Keratinocyte (primary cell): ENCODE data around the gene TSLP. TPM values are rescaled to one million over a fixed set of nuclear protein-coding genes. Genes with fewer than 3 reads are reported as not detected.

Experiments
- DNase-seq: peaks from one replicate; pipeline ENCODE4 v3.0.0-alpha.2; 2011; ENCODE audit warnings: low read depth, missing footprints, low spot score
- FAIRE-seq: peaks from 2 replicates; lab custom pipeline; 2011; peaks lifted over from hg19 to GRCh38; lab: Jason Lieb, UNC
- H2AFZ ChIP-seq: 2 replicates; pipeline ENCODE4 v1.6.0; 2012; ENCODE audit warnings: low read length, control low read depth, inconsistent platforms; ENCODE audit not compliant: control insufficient read depth
- H3K27ac ChIP-seq: 2 replicates; pipeline ENCODE4 v1.5.1; 2011; ENCODE audit warnings: low read length; ENCODE audit not compliant: control insufficient read depth, insufficient read depth
- H3K27me3 ChIP-seq: 3 replicates; pipeline ENCODE4 v1.6.0; 2011; ENCODE audit warnings: low read length; ENCODE audit not compliant: control insufficient read depth, insufficient read depth; ENCODE audit errors: extremely low read depth
- H3K36me3 ChIP-seq, 2 experiments: 2 replicates in 1 of 2; 3 replicates in 1 of 2; pipeline ENCODE4 v1.5.1; 2011; ENCODE audit warnings: low read length in 2 of 2, mild to moderate bottlenecking in 1 of 2; ENCODE audit not compliant: control insufficient read depth in 2 of 2, insufficient read depth in 2 of 2; ENCODE audit errors: extremely low read depth in 1 of 2
- H3K4me1 ChIP-seq: 3 replicates; pipeline ENCODE4 v1.5.1; 2011; ENCODE audit warnings: low read length; ENCODE audit not compliant: control insufficient read depth, insufficient read depth; ENCODE audit errors: extremely low read depth
- H3K4me2 ChIP-seq: 3 replicates; pipeline ENCODE4 v1.6.0; 2011; ENCODE audit warnings: low read depth, low read length; ENCODE audit not compliant: control insufficient read depth, insufficient read depth; ENCODE audit errors: extremely low read depth
- H3K4me3 ChIP-seq, 3 experiments: fragments of 200-600 bp in 1 of 3; sonication (generic) in 1 of 3; 2 replicates in 2 of 3; 3 replicates in 1 of 3; pipeline ENCODE4 v1.5.1; 2011 to 2016; ENCODE audit warnings: low read length in 3 of 3, mild to moderate bottlenecking in 3 of 3, control low read depth in 2 of 3, inconsistent platforms in 1 of 3, low read depth in 1 of 3, mixed read lengths in 1 of 3, mixed run types in 1 of 3, moderate library complexity in 1 of 3; ENCODE audit not compliant: control insufficient read depth in 2 of 3, insufficient read depth in 2 of 3; ENCODE audit errors: extremely low read depth in 1 of 3
- H3K79me2 ChIP-seq: 2 replicates; pipeline ENCODE4 v1.6.0; 2012; ENCODE audit warnings: low read length; ENCODE audit not compliant: control insufficient read depth, insufficient read depth
- H3K9ac ChIP-seq: 3 replicates; pipeline ENCODE4 v1.6.0; 2011; ENCODE audit warnings: low read length; ENCODE audit not compliant: control insufficient read depth, insufficient read depth; ENCODE audit errors: extremely low read depth
- H3K9me1 ChIP-seq: 3 replicates; pipeline ENCODE4 v1.6.0; 2011; ENCODE audit warnings: low read length; ENCODE audit not compliant: control insufficient read depth, insufficient read depth; ENCODE audit errors: extremely low read depth
- H3K9me3 ChIP-seq: 2 replicates; pipeline ENCODE4 v1.5.1; 2012; ENCODE audit warnings: low read depth, low read length; ENCODE audit not compliant: control insufficient read depth
- H4K20me1 ChIP-seq: 3 replicates; pipeline ENCODE4 v1.6.0; 2011; ENCODE audit warnings: low read length; ENCODE audit not compliant: control insufficient read depth, insufficient read depth; ENCODE audit errors: extremely low read depth
- CTCF ChIP-seq, 3 experiments: IDR thresholded peaks in 1 of 3; conservative IDR thresholded peaks in 1 of 3; optimal IDR thresholded peaks in 1 of 3; 2 replicates in 2 of 3; 3 replicates in 1 of 3; pipeline versions ENCODE3 to v1.5.1; 2011; ENCODE audit warnings: low read length in 3 of 3, mild to moderate bottlenecking in 3 of 3, moderate library complexity in 2 of 3, control low read depth in 1 of 3, inconsistent platforms in 1 of 3; ENCODE audit not compliant: insufficient read depth in 2 of 3; ENCODE audit errors: extremely low read depth in 1 of 3
- EZH2 ChIP-seq: IDR thresholded peaks from one replicate; pipeline ENCODE4 v1.6.1; 2012; ENCODE audit warnings: inconsistent platforms, mild to moderate bottlenecking, low read length, moderate library complexity
- dilution Hi-C: fragments of 300-500 bp; cut with MboI; formaldehyde crosslinking; loops from one replicate; pipeline ENCODE4 v1.7.0; 2020; ENCODE audit warnings: low sequenced_read_pairs; ENCODE audit not compliant: extremely low pct_ligation_motif_present
- polyA plus RNA-seq, 5 experiments: library from polyadenylated mRNA; depleted of rRNA in 3 of 5; stranded (reverse) in 3 of 5; stranded (forward) in 1 of 5; unstranded in 1 of 5; fragments of >200 nt; gene quantifications; 1 replicate in 1 of 5; 2 replicates in 3 of 5; 3 replicates in 1 of 5; pipeline versions ENCODE4 v1.2.1 to v1.2.3, GENCODE V29; 2011 to 2012; ENCODE audit warnings: missing spikeins in 2 of 5, low read depth in 1 of 5, low replicate concordance in 1 of 5

Gene TSLP
- polyA plus RNA-seq, 1 donor (not counting 4 experiments of a cell fraction or from before 2014, with no cell fraction given) = 1.1 TPM

- Histone ChIP-seq H4K20me1 (no peaks in the 10 kb centered on the region), H3K9me3 (no peaks in the 10 kb centered on the region), H2AFZ (no peak overlapping the region), H3K27ac (peak overlapping the region; percentile 6), H3K4me1 (peaks cover 34% of the 10 kb centered on the region), H3K9me1 (no peaks in the 10 kb centered on the region), H3K4me3 (no peak overlapping the region), H3K4me2 (no peak overlapping the region), H3K36me3 (peaks cover 3 to 10% of the 10 kb centered on the region in 2 experiments), H3K79me2 (peaks cover 2% of the 10 kb centered on the region), H3K27me3 (no peaks in the 10 kb centered on the region), H3K9ac (no peak overlapping the region)
- TF ChIP-seq EZH2 (no peak), CTCF (optimal IDR thresholded peaks at IDR 0.05 in 1 of 3, IDR thresholded peaks at IDR 0.05 in 1 of 3, conservative IDR thresholded peaks at IDR 0.05 in 1 of 3; ENCODE audit: extremely low read depth in 1 of 3, insufficient read depth in 2 of 3, low read length in 3 of 3) (no peak)
- DNase-seq (no peak), FAIRE-seq (no peak)
- dilution Hi-C loops = no loop called here
Measured at GRCh38 chr5:111124793-111125192, 53.3 kb downstream of the TSLP start.

- H3K9me3 ChIP-seq = no peaks in the 10 kb centered on the region
- peaks cover 3 to 9% of the 10 kb centered on the region in 2 experiments for H3K36me3 ChIP-seq
- peak overlapping the region; percentile 44 for H3K27ac ChIP-seq
- peaks cover 28% of the 10 kb centered on the region for H3K4me1 ChIP-seq
- dilution Hi-C loops = no loop called here
- no peaks in the 10 kb centered on the region for H3K9me1 ChIP-seq
- H3K27me3 ChIP-seq = no peaks in the 10 kb centered on the region
- TF ChIP-seq CTCF (optimal IDR thresholded peaks at IDR 0.05 in 1 of 3, IDR thresholded peaks at IDR 0.05 in 1 of 3, conservative IDR thresholded peaks at IDR 0.05 in 1 of 3; ENCODE audit: extremely low read depth in 1 of 3, insufficient read depth in 2 of 3, low read length in 3 of 3) (no peak), EZH2 (no peak)
- no peak overlapping the region for H3K9ac ChIP-seq
- no peak overlapping the region for H2AFZ ChIP-seq
- FAIRE-seq (no peak), DNase-seq (no peak)
- no peak overlapping the region for H3K4me3 ChIP-seq
- peaks cover 2% of the 10 kb centered on the region for H3K79me2 ChIP-seq
- H3K4me2 ChIP-seq = no peak overlapping the region
- no peaks in the 10 kb centered on the region for H4K20me1 ChIP-seq
Measured at GRCh38 chr5:111126896-111127295, 55.4 kb downstream of the TSLP start.

Other genes with a start within 250 kb of the TSLP start
- 25.7 to 37.8 TPM (median 28.2 TPM) in 3 replicates for gene WDR36, start 20.6 kb downstream of the TSLP start, polyA plus RNA-seq
- gene CAMK4, start 152.7 kb downstream of the TSLP start, polyA plus RNA-seq = 0.30 to 1.0 TPM (median 0.45 TPM) in 3 replicates